ENCODE data around the gene TLCD1.

- TF ChIP-seq CTCF (IDR thresholded peaks at IDR 0.05) (no peak), EP300 (IDR thresholded peaks at IDR 0.05) (no peak)
Observed at GRCh38 chr17:28686296-28686695, 39.7 kb downstream of the TLCD1 start.
